Right lobe of liver (tissue), 4 donors: ENCODE measurements around the gene NDUFC1.

Experiments
- POLR2A ChIP-seq: fragments of 450-650 bp; IDR thresholded peaks from one replicate; pipeline ENCODE4 v1.6.1; 2017; ENCODE audit warnings: antibody characterized with exemption, mild to moderate bottlenecking
- TF ChIP-seq, protein P1 (sequence below), 4 donors: fragments of 200-600 bp in 3 of 4; fragments of 450-650 bp in 1 of 4; IDR thresholded peaks; one replicate each; pipeline versions ENCODE4 v1.5.1 to v1.8.0; 2016 to 2022; ENCODE audit warnings: antibody characterized with exemption in 4 of 4, mild to moderate bottlenecking in 2 of 4
- donor health status: DM: no; HTN: no; CAD: no.
- donor health status: DM: no; HTN: no; CAD: no.
- donor health status: DM: no; HTN: yes; CAD: no.

DNA sequence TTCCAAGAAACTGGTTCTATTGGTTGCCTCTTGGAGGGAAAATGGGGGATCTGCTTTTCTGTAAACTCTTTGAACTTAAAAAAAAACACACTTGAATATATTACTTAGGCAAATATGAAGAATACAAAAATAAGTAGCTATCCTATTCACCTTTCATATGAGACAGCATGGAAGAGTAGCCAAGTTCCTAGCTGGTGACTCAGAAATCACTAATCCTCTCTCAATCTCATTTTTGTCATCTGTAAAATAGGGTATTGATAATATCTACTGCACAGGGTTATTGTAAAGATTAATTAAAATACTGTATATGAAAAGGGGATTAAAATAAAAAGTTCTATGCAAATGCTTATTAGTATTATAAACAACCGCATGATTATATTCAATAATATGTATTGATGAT is 35.0 kb downstream of the NDUFC1 start:
- TF ChIP-seq POLR2A = no peak
- TF ChIP-seq, protein P1, sequence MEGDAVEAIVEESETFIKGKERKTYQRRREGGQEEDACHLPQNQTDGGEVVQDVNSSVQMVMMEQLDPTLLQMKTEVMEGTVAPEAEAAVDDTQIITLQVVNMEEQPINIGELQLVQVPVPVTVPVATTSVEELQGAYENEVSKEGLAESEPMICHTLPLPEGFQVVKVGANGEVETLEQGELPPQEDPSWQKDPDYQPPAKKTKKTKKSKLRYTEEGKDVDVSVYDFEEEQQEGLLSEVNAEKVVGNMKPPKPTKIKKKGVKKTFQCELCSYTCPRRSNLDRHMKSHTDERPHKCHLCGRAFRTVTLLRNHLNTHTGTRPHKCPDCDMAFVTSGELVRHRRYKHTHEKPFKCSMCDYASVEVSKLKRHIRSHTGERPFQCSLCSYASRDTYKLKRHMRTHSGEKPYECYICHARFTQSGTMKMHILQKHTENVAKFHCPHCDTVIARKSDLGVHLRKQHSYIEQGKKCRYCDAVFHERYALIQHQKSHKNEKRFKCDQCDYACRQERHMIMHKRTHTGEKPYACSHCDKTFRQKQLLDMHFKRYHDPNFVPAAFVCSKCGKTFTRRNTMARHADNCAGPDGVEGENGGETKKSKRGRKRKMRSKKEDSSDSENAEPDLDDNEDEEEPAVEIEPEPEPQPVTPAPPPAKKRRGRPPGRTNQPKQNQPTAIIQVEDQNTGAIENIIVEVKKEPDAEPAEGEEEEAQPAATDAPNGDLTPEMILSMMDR (IDR thresholded peaks at IDR 0.05) = no peak
